ENCODE results near the gene DNASE1L1. TPM values are rescaled to one million over a fixed set of nuclear protein-coding genes. Genes with fewer than 3 reads are reported as not detected.

The DNASE1L1 gene
- 13.3 and 14.4 TPM in 2 replicates for total RNA-seq (ENCODE audit: low replicate concordance)
- long read RNA-seq: 0 reads

GRCh38 chrX:154409222-154409871 is at the start of gene DNASE1L1:
Gene DNASE1L1 (minus strand): TSS chrX:154409254. CDS start chrX:154405568, 3,686 bp downstream.
- H3K27ac Mint-ChIP-seq: peak within 1 kb of the TSS; percentile 62
- no peaks in the 10 kb centered on the region for H3K36me3 Mint-ChIP-seq
- H3K4me1 Mint-ChIP-seq (ENCODE audit: unreplicated experiment): no peaks in the 10 kb centered on the region
- no peak for DNase-seq (ENCODE audit: extremely low spot score, unreplicated experiment)
- peak within 1 kb of the TSS; percentile 39 for H3K4me3 Mint-ChIP-seq
- no peaks in the 10 kb centered on the region for H3K27me3 Mint-ChIP-seq
- TF ChIP-seq, protein P1, sequence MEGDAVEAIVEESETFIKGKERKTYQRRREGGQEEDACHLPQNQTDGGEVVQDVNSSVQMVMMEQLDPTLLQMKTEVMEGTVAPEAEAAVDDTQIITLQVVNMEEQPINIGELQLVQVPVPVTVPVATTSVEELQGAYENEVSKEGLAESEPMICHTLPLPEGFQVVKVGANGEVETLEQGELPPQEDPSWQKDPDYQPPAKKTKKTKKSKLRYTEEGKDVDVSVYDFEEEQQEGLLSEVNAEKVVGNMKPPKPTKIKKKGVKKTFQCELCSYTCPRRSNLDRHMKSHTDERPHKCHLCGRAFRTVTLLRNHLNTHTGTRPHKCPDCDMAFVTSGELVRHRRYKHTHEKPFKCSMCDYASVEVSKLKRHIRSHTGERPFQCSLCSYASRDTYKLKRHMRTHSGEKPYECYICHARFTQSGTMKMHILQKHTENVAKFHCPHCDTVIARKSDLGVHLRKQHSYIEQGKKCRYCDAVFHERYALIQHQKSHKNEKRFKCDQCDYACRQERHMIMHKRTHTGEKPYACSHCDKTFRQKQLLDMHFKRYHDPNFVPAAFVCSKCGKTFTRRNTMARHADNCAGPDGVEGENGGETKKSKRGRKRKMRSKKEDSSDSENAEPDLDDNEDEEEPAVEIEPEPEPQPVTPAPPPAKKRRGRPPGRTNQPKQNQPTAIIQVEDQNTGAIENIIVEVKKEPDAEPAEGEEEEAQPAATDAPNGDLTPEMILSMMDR (conservative IDR thresholded peaks at IDR 0.05): no peak
- H3K9me3 Mint-ChIP-seq: no peaks in the 10 kb centered on the region

DNA sequence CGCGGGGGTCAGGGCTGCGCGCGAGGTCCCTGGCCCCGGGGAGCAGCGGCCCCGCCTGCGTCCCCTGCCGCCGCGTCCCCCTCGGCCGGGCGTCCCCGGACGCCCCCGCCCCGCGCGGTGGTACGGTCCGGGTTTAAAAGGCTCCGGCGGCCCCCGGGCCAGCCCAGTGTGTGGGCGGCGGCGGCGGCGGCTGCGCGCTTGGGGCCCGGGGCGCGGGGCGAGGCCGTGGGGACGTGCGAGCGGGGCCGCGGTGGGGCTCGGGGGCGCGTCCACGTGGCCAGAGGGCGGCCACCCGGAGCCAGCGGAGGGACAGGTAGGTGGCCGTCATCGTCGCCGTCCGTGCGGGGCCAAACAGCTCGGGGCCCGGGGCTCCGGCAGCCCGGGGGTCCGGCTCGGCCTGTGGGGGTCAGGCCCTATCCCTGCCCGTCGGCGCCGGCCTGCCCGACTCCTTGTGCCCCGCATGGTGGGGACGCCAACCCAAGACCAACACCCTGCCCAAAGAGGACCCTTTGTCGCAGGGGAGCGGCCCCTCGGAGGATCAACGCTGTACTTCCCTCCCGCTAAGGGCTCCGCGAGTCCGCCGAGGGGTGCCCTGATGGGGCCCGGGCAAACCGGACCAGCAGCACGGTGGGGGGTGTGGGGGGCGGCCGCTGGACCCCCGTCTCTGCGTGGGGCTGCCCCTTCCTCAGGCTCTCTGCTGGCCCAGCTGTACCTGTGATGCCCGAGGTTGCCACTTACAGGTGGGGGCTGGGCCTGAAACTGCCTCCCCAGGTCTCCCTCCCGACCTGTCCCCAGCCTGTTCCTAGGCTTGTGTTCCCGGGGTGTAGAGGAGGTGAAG is 49.3 kb upstream of the DNASE1L1 start, which contains the start of gene PLXNA3:
Gene PLXNA3 (plus strand): TSS at position 166 of the 838 bp plus-strand sequence. CDS start 1,903 bp downstream, outside the sequence.
- Mint-ChIP-seq H3K9me3 (peaks cover 4% of the 10 kb centered on the region), H3K27me3 (no peaks in the 10 kb centered on the region), H3K4me1 (ENCODE audit: unreplicated experiment) (no peaks in the 10 kb centered on the region), H3K36me3 (peaks cover 5% of the 10 kb centered on the region), H3K27ac (peak within 1 kb of the TSS; percentile 97), H3K4me3 (peak within 1 kb of the TSS; percentile 90)
- TF ChIP-seq, protein P1 (conservative IDR thresholded peaks at IDR 0.05): no peak
- no peak for DNase-seq (ENCODE audit: extremely low spot score, unreplicated experiment)

DNA sequence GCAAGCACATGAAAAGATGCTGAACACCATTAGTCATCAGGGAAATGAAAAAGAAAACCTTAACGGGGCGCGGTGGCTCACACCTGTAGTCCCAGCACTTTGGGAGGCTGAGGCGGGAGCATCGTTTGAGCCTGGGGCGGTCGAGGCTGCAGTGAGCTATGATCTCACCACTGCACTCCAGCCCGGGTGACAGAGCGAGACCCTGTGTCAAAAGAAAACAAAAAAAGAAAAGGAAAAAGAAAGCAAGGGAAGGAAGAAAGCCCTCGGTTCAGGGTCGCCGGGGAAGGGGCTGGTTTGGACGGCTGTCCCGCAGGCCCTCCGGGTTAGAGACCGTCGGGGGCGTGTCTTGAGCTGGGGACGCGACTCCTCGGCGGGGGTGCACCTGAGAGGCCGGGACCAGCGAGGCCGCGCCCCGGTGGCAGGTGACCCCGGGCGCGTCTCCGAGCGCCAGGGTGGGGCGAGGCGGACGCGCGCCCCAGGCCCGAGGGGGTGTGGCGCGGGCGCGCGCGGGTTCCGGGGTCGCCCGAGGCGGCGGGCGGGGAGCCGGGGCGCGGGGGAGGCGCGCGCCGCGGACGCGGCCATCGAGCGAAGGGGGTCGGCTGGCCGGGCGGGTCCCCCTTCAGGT is 48.5 kb upstream of the DNASE1L1 start:
- Mint-ChIP-seq H3K4me1 (ENCODE audit: unreplicated experiment) (no peaks in the 10 kb centered on the region), H3K27ac (peak overlapping the region; percentile 97), H3K36me3 (peaks cover 5% of the 10 kb centered on the region), H3K4me3 (peak overlapping the region; percentile 90), H3K9me3 (peaks cover 4% of the 10 kb centered on the region), H3K27me3 (no peaks in the 10 kb centered on the region)
- no peak for DNase-seq (ENCODE audit: extremely low spot score, unreplicated experiment)
- TF ChIP-seq, protein P1 (conservative IDR thresholded peaks at IDR 0.05): no peak

DNA sequence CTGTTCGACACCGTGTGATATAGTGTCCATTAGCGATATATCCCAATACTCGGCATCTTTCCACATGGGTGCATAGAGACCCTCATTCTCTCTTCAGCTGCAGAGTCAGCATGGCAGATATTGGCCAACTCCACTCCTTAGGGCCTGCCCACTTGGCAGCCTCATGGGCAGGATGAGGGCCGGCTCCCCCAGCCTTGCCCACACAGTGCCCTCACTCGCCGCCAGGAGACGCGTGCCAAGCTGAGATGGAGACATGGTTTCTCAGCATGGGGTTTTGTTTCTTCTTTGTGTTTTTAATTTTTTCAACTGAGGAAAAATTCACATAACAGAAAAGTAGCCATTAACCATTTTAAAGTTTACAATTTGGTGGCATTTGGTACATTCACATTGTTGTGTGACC is 43.8 kb upstream of the DNASE1L1 start:
- Mint-ChIP-seq H3K27me3 (no peaks in the 10 kb centered on the region), H3K9me3 (peaks cover 4% of the 10 kb centered on the region), H3K27ac (no peak overlapping the region), H3K36me3 (peaks cover 5% of the 10 kb centered on the region), H3K4me1 (ENCODE audit: unreplicated experiment) (no peaks in the 10 kb centered on the region), H3K4me3 (no peak overlapping the region)
- no peak for DNase-seq (ENCODE audit: extremely low spot score, unreplicated experiment)
- TF ChIP-seq, protein P1 (conservative IDR thresholded peaks at IDR 0.05): no peak

DNA sequence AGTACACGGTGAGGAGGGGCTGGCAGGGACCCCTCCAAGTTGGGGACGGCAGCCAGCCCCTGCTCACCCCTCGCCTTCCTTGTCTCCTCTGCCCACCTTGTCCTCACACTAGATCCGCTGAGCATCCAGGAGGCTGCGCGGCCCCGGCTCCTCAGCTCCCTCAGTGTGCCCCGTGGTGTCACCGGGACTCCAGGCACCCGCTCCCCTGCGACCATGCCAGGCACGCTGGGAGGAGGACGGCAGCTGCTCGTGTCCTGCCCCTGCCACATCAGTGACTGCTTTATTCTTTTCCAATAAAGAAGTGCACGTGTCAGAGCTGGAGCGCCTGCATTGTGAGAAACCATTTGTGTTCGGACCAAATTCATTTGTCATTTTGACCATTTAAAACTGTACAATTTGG is 41.3 kb upstream of the DNASE1L1 start:
- Mint-ChIP-seq H3K27me3 (no peaks in the 10 kb centered on the region), H3K4me1 (ENCODE audit: unreplicated experiment) (no peaks in the 10 kb centered on the region), H3K27ac (no peak overlapping the region), H3K36me3 (no peaks in the 10 kb centered on the region), H3K4me3 (no peak overlapping the region), H3K9me3 (peaks cover 4% of the 10 kb centered on the region)
- TF ChIP-seq, protein P1 (conservative IDR thresholded peaks at IDR 0.05): no peak
- DNase-seq (ENCODE audit: extremely low spot score, unreplicated experiment): no peak
